WI38 (cell line): Measurements from ENCODE around the gene IGFBP5.

Source experiments
- H3K4me3 ChIP-seq: 2 replicates; pipeline ENCODE4 v1.5.1; 2011; ENCODE audit warnings: low read depth, mild to moderate bottlenecking, control low read depth, low read length
- TF ChIP-seq, protein P1 (sequence below): IDR thresholded peaks from 2 replicates; pipeline ENCODE4 v1.5.1; 2012; ENCODE audit warnings: low read depth, mild to moderate bottlenecking, control low read depth, low read length

The IGFBP5 gene

DNA sequence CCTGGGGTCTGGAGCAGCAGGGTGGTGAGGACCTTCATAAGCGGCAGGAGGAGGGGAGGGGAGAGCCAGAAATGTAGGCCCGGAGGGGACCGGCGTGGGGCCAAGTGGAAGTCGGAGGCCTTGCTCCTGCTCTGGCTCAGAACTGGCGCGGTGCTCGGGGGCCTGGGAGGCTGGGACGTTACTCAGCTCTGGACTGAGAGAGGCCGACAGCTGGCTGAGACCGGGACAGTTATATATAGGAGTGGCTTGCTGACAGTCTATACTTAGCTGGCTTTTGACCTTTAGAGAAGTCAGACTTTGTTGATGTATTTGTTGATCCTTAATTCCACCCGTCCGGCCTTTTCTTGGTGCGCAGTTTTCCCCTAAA lies 15.7 kb downstream of the IGFBP5 start:
- no peak overlapping the region for H3K4me3 ChIP-seq
- TF ChIP-seq, protein P1, sequence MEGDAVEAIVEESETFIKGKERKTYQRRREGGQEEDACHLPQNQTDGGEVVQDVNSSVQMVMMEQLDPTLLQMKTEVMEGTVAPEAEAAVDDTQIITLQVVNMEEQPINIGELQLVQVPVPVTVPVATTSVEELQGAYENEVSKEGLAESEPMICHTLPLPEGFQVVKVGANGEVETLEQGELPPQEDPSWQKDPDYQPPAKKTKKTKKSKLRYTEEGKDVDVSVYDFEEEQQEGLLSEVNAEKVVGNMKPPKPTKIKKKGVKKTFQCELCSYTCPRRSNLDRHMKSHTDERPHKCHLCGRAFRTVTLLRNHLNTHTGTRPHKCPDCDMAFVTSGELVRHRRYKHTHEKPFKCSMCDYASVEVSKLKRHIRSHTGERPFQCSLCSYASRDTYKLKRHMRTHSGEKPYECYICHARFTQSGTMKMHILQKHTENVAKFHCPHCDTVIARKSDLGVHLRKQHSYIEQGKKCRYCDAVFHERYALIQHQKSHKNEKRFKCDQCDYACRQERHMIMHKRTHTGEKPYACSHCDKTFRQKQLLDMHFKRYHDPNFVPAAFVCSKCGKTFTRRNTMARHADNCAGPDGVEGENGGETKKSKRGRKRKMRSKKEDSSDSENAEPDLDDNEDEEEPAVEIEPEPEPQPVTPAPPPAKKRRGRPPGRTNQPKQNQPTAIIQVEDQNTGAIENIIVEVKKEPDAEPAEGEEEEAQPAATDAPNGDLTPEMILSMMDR, result no peak

DNA sequence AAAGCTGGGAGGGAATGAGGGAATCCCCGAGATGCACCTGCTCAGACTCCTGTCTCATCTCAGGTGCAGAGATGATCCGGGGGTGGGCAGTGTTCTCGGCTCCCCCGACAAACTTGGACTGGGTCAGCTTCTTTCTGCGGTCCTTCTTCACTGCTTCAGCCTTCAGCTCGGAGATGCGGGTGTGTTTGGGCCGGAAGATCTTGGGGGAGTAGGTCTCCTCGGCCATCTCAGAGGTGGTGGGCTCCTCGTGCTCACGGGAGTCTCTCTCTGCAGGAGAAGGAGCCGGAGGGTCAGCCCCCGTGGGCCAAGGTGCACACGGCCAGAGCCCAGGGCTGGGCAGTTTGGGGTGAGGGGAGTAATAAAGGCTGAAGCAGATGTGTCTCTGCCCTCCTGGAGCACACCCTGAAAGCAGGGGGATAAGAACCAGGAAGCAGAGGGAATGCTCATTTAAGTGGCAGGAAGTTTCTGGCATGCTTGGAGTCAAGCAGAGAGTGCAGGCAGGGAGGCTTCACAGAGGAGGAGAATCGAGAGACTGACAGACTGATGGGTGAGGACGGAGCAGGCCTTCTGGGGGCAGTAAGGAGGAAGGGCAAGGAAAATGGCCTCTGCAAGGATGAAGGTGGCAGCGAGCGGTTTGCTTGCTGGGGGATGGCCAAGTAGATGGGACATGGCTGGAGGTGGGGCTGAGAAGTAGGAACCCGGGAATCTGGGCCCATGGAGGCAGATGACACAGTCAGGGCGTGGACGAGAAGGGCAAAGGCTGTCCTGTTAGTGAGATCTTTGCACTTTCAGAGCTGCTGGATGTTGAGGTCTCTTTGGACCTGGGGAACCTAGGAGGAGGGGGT lies 16.3 kb downstream of the IGFBP5 start:
- TF ChIP-seq, protein P1, result no peak
- no peak overlapping the region for H3K4me3 ChIP-seq

DNA sequence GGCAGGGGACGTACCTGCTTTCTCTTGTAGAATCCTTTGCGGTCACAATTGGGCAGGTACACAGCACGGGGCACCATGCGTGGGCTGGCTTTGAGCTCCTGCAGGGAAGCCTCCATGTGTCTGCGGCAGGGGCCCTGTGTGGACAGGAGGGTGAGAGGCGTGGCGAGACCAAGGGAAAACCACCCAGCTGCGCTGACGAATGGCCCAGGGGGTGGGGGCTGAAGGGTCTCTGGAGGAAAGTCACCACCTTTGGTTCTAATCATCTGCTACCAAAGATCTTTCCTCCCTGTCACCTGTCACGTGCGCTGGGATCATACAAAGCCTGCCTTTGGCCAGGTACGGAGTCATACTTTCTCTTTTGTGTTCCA lies 17.3 kb downstream of the IGFBP5 start:
- H3K4me3 ChIP-seq, result no peak overlapping the region
- TF ChIP-seq, protein P1, result no peak

- no peak overlapping the region for H3K4me3 ChIP-seq
- TF ChIP-seq, protein P1, result no peak
Observed at GRCh38 chr2:216677439-216678097, 17.8 kb downstream of the IGFBP5 start.

GRCh38 chr2:216676630-216677029 lies 18.7 kb downstream of the IGFBP5 start:
- TF ChIP-seq, protein P1, result no peak
- no peak overlapping the region for H3K4me3 ChIP-seq

- TF ChIP-seq, protein P1, result no peak
- no peak overlapping the region for H3K4me3 ChIP-seq
Observed at GRCh38 chr2:216674376-216674775, 21.0 kb downstream of the IGFBP5 start.

DNA sequence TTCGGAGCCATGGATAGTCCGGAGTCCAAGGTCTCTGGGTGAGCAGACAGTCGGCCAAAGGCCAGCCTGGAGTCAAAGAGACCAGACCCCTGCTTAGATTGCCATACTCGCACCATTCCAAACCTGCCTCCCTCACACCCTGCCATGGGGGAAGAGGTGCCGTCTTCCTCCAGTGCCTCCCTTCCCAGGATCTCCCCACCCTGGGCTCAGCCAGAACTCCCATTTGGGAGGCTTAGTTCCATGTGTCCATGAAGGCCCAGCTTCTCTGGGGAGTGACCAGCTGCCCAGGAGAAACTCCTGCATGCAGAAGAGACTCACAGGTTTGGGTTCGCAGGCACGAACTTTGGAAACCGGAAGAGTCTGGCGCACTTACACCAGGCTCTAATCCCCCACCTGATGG lies 21.7 kb downstream of the IGFBP5 start:
- TF ChIP-seq, protein P1, result no peak

More for the DNA sequence above, 21.7 kb downstream of the IGFBP5 start:
- no peak overlapping the region for H3K4me3 ChIP-seq
